ENCODE results near the gene CACNG3.
"Not testable (repeated sequence)": the region's sequence is repeated elsewhere in the genome, so short reads cannot be mapped to it uniquely, and the experiment has no call there.

CACNG3 gene

DNA sequence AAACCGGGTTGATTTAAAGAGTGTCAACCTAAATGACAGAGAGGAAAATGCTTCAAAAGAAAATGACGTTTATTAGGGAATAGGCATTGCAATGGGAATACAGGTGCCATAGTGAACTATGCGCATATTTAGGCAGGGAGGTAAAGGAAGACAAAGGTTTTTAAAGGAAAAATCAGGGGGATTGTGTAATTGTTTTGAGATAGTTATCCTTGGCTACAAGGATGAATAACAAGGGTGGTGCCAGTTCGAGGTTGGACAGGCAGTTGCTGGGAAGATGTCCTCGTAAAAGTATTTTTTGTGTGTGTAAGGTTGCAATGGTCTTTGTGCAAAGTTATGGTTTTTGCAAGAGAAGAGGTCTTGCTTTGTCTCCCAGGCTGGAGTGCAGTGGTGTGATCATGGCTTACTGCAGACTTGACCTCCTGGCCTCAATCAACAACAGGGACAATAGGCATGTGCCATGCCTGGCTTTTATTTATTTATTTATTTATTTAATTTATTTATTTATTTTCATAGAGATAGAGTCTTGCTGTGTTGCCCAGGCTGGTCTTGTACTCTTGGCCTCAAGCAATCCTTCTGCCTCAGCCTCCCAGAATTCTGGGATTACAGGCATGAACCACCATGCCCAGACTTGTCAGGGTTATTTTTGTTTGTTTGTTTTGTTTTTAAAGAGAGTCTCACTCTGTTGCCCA lies 63.1 kb downstream of the CACNG3 start:
- DNase-seq, result no peak
- in situ Hi-C loops (cut with HindIII; ENCODE audit: low pct_ligation_motif_present, low pct_unique_long_range_greater_than_20kb, low sequenced_read_pairs), result no loop called here

DNA sequence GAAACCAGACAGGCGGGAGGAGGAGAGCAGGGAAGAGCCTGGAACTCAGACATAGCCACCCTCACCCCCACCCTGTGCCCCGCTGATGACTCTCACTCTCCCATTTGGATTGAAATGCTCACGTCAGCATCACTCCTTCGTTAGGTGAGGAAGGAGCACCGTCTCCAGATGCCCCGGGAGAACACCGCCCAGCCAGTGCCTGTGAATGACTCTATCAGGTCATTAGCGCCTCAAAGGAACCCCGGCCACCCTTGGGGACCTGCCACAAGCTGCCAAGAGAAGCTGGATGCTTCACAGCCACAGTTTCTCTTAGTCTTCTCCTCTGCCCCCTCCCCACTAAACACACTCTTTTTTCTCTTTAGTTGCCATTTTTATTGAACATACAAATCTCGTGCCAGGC lies 66.0 kb downstream of the CACNG3 start:
- DNase-seq, result no peak
- in situ Hi-C loops (cut with HindIII; ENCODE audit: low pct_ligation_motif_present, low pct_unique_long_range_greater_than_20kb, low sequenced_read_pairs), result no loop called here

DNA sequence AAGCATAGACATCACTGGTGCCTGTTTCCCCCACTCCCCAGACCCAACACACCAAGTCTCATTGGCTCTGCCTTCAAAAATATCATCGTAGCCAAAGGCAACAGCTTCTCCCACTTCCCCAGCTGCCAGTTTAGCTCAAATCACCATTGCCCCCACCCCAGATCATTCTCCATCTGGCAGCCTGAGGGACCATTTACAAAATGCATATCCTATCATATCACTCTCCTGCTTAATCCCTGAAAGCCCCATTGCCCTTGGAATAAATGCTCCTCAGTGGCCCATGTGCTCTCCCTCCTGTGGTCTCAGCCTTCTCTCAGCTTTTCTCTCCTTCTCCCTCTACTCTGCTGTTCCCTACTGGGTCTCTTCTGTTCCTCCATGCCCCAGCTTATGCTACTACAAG lies 68.3 kb downstream of the CACNG3 start:
- in situ Hi-C loops (cut with HindIII; ENCODE audit: low pct_ligation_motif_present, low pct_unique_long_range_greater_than_20kb, low sequenced_read_pairs), result no loop called here

DNA sequence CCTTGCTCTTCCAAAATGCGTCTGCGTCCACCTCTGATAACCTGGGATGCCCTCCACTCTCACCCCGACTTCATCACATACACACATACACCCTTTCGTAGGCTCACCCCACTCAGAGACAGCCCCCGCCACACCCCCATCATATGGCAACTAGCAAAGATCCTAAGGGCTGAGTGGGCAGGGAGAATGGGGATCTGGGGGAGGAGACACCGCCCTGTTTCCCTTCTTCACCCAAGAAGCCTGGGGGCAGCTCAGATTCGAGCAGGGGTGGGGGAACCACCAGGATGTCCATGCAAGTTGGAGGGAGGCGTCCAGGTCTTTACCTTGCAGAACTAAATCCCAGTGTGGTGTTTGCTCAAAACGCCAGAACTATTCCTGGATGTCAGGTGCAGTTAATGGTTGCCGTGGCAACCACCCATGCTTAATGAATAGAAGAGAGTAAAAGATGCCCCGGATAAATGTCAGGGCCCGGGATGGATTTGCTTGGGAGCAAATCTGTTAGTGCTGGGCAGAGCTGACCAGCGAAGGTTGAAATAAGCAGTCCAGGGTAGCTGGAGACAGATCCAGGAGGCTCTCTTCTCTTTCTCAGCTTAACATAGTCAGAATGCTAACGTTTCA lies 72.8 kb downstream of the CACNG3 start:
- no peak for DNase-seq
- in situ Hi-C loops (cut with HindIII; ENCODE audit: low pct_ligation_motif_present, low pct_unique_long_range_greater_than_20kb, low sequenced_read_pairs), result no loop called here

More for the DNA sequence above, 68.3 kb downstream of the CACNG3 start:
- no peak for DNase-seq

DNA sequence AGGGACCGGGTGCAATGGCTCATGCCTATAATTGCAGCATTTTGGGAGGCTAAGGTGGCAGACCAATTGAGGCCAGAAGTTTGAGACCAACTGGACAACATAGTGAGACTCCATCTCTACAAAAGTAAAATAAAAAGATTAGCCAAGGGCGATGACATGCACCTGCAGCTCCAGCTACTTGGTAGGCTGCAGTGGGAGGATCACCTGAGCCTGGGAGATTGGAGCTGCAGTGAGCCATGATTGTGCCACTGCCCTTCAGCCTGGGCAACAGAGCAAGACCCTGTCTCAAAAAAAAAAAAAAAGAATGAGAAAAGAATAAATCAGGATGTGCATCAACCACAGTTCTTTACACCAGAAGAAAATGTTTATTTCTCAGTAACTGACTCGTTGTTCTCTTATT lies 76.0 kb downstream of the CACNG3 start:
- DNase-seq, result no peak
- in situ Hi-C loops (cut with HindIII; ENCODE audit: low pct_ligation_motif_present, low pct_unique_long_range_greater_than_20kb, low sequenced_read_pairs), result no loop called here

DNA sequence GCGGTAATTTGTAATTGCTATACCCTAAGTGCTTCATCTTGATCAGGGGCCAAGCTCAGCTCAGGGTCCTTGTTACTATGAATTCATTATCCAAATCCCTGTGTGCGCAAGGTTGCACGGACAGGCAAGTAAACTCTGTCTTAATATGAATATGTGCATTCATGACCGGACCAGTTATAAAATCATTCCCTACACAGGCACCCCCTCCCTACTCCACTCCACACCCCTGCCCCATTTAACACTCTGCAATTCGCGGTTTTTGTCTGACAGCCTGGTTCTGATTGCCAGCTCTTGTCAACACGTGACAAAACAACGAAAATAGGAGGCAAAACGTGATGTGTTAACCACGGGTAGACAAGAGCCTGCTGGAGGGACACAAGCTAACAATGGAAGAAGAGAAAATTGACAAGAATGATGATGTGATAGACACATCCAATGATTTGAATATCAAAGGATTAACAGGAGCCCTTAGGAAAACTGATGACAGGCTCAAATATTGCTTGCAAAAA lies 76.5 kb downstream of the CACNG3 start:
- DNase-seq, result no peak
- in situ Hi-C loops (cut with HindIII; ENCODE audit: low pct_ligation_motif_present, low pct_unique_long_range_greater_than_20kb, low sequenced_read_pairs), result no loop called here

DNA sequence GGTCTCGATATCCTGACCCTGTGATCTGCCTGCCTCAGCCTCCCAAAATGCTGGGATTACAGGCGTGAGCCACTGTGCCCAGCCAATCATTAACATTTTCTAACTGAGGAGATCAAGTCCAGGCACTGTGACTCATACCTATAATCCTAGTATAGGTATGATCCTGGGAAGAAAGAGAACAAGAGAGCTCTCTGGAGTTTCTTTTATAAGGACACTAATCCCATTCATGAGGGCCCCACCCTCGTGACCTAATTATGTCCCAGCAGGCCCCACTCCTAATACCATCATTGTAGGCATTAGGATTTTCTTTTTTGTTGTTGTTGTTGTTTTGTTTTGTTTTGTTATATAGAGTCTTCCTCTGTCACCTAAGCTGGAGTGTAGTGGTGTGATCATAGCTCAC lies 80.4 kb downstream of the CACNG3 start:
- in situ Hi-C loops (cut with HindIII; ENCODE audit: low pct_ligation_motif_present, low pct_unique_long_range_greater_than_20kb, low sequenced_read_pairs), result no loop called here
- DNase-seq, result no peak

DNA sequence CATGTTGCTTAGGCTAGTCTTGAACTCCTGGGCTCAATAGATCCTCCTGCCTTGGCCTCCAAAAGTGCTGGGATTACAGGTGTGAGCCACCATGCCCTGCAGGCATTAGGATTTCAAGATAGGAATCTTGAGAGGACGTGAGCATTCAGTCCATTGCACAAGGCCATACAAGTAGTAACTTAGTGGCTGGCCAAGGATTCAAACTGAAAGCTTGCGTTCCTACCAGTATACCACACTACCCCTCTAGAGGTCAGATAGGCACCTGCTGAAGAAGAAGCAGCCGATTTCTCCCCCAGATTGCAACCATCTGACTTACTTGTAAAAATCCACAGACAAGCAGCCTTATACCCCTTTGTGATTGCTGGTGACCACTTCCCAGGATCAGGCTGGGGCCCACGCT lies 80.9 kb downstream of the CACNG3 start:
- in situ Hi-C loops (cut with HindIII; ENCODE audit: low pct_ligation_motif_present, low pct_unique_long_range_greater_than_20kb, low sequenced_read_pairs), result no loop called here
- no peak for DNase-seq

DNA sequence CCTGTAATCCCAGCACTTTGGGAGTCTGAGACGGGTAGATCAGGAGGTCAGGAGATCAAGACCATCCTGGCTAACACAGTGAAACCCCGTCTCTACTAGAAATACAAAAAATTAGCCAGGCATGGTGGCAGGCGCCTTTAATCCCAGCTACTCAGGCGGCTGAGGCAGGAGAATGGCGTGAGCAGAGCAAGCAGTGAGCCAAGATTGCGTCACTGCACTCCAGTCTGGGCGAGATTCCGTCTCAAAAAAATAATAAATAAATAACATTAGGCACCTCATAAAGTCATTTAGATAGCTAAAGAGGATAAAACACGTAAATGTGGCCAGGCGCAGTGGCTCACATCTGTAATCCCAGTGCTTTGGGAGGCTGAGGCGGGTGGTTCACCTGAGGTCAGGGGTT lies 87.7 kb downstream of the CACNG3 start:
- DNase-seq; in situ Hi-C loops (cut with HindIII; ENCODE audit: low pct_ligation_motif_present, low pct_unique_long_range_greater_than_20kb, low sequenced_read_pairs): not testable (repeated sequence)

DNA sequence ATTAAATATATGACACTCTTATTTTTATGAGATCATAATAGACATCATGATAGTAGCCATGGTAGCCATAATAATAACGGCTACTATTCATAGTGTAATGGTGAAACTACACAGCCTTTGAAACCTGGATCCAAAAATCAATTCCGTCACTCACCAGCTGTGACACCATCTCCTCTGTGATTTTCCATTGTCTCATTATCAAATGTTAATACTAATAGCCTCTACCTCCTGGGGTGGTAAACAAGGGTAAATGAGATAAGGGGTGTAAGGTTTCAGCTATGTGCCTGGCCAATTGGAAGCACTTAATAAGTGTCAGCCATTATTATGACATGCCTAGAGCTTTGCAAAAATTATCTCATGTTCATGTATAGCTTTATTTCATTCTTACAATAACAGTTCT lies 88.6 kb downstream of the CACNG3 start:
- in situ Hi-C loops (cut with HindIII; ENCODE audit: low pct_ligation_motif_present, low pct_unique_long_range_greater_than_20kb, low sequenced_read_pairs), result no loop called here
- no peak for DNase-seq

DNA sequence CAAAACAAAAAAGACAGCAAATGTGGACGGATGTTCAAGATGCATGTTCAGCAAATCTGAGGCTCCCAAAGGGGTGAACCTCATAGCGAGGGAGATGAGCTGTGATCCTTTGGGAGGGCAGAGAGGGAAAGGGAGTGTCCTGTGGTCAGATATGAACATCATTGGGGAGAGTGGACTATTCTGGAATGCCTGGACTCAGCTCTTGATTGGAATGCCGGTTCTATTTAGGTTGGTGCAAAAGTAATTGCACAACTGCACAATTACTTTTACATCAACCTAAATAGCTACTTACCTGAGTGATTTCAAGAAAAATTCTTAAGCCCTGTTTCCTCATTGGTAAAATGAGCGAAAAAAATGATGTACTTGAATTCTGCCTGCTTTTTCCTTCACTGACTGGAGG lies 89.6 kb downstream of the CACNG3 start:
- in situ Hi-C loops (cut with HindIII; ENCODE audit: low pct_ligation_motif_present, low pct_unique_long_range_greater_than_20kb, low sequenced_read_pairs), result no loop called here
- DNase-seq, result no peak

DNA sequence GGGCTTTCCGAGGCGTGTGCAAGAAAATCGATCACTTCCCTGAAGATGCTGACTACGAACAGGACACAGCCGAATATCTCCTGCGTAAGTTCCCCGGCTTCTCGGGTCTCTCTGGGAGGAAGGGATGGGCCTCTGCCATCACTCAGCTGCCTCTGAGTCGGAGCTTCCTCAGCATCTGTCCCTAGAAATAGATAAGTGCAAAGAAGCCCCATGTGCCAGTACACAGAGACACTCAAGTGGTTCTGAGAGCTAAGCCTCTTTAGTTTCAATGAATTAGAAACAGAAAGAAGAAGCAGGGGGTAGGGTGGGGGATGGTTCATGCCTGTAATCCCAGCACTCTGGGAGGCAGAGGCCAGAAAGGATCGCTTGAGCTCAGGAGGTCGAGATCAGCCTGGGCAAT lies 90.6 kb downstream of the CACNG3 start:
- in situ Hi-C loops (cut with HindIII; ENCODE audit: low pct_ligation_motif_present, low pct_unique_long_range_greater_than_20kb, low sequenced_read_pairs), result no loop called here
- no peak for DNase-seq

DNA sequence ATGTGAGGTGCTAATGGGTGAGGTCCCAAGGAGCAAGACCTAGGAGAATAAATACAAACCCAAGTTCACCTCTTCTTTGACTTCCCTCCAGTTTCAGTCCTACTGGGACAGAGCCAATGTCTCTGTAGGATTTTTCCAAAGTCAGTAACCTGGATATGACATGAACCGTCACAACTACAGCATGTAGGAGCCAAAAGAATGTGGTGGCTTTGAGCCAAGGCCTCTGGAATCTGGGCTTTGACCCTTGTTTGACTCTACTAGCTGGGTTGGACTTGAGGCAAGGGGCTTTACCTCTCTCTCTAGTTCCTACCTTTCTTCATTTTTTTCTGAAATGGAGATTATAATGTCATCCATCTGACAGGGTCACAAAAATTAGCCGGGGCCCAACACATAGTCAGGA lies 91.4 kb downstream of the CACNG3 start:
- no peak for DNase-seq
- in situ Hi-C loops (cut with HindIII; ENCODE audit: low pct_ligation_motif_present, low pct_unique_long_range_greater_than_20kb, low sequenced_read_pairs), result no loop called here

DNA sequence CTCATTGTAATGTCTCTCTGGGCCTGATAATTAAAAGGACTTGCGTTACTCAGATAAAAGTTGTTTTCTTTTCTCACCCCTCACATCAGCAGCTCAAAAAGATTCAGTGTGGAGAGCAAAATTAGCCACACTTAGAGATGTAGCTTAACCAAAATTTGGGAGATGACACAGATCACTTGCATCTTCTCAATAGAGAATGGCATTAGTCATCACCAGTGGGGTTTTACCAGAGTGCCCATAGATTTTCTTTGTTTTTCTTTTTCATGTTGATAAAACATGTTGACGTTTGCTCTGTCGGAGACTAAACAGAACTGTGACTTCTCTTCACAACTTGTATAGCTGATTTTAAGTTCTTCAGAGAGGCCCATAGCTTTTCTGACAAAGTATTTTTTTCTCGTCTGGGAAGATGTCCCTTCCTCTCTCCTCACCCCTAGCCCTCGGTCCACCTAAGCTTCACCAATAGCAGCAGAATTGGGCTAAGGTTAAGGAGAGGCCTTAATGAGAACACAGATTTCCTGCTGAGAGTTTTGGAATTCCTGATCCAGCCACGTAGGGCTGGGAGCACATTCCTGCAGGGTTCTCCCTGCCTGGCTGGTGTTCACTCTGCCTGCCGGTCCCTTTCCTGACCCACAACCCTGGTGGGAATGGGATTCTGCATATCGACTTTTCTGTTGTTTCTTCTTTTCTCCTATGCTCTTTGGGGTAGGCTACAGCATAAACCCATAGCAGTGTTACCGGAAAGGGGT lies 92.6 kb downstream of the CACNG3 start:
- DNase-seq, result no peak
- in situ Hi-C loops (cut with HindIII; ENCODE audit: low pct_ligation_motif_present, low pct_unique_long_range_greater_than_20kb, low sequenced_read_pairs), result no loop called here

DNA sequence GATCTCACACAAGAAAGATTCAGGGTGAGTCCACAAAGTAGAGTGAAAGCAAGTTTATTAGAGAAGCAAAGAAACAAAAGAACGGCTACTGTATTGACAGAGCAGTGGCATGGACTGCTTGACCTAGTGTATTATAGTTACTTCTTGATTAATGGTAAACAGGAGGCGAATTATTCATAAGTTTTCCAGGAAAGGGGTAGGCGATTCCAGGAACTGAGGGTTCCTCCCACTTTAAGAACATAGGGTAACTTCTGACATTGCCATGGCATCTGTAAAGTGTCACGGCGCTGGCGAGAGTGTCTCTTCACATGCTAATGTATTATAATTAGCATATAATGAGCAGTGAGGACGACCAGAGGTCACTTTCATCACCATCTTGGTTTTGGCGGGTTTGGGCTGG lies 93.2 kb downstream of the CACNG3 start:
- DNase-seq, result no peak
- in situ Hi-C loops (cut with HindIII; ENCODE audit: low pct_ligation_motif_present, low pct_unique_long_range_greater_than_20kb, low sequenced_read_pairs), result no loop called here

DNA sequence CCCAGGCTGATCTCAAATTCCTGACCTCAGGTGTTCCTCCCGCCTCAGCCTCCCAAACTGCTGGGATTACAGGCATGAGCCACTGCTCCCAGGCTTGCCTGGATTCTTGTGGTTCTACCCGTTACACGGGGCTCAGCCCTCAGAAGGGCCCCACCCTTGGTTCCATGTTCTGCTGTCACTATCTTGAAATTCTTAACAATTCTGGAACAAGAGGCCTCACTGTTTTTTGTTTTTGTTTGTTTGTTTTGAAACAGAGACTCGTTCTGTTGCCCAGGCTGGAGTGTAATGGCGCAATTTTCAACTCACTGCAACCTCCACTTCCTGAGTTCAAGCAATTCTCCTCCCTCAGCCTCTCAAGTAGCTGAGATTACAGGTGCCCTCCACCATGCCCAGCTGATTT lies 96.6 kb downstream of the CACNG3 start:
- no peak for DNase-seq
- in situ Hi-C loops (cut with HindIII; ENCODE audit: low pct_ligation_motif_present, low pct_unique_long_range_greater_than_20kb, low sequenced_read_pairs), result no loop called here

DNA sequence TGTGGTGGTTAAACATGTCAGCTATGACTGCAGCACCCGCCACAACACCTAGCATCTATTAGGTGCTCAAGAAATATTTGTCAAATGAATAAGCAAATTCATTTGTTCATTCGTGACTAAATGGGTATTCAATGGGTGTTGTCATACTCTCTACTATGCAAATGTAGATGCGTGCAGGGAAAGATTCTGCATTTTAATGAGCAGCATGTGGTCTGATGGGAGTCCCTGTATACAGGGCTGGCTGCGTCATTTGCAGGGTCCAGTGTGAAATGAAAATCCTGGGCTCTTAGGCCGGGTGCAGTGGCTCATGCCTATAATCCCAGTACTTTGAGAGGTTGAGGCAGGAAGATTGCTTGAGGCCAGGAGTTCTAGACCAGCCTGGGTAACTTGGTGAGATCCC lies 97.5 kb downstream of the CACNG3 start:
- in situ Hi-C loops (cut with HindIII; ENCODE audit: low pct_ligation_motif_present, low pct_unique_long_range_greater_than_20kb, low sequenced_read_pairs), result no loop called here
- DNase-seq, result no peak

DNA sequence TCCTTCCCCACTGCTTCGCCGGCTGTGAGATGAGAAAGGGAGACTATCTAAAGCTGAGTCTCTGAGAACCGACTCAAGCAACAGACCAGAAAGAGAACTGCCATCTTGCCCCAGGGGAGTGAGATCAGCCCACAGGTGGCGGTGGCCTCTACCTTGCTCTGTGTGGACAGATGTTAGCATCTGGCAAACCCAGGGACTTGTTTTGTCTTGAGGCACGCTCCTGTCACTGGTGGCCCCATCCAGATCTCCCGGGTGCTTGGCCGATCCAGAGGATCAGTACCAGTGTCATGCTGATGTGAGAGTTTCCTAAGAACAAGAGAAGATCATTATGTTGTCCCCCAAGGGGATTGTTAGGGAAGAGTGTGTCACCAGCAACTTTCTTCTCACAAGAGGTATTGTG lies 101.4 kb downstream of the CACNG3 start:
- no peak for DNase-seq
- in situ Hi-C loops (cut with HindIII; ENCODE audit: low pct_ligation_motif_present, low pct_unique_long_range_greater_than_20kb, low sequenced_read_pairs), result no loop called here

DNA sequence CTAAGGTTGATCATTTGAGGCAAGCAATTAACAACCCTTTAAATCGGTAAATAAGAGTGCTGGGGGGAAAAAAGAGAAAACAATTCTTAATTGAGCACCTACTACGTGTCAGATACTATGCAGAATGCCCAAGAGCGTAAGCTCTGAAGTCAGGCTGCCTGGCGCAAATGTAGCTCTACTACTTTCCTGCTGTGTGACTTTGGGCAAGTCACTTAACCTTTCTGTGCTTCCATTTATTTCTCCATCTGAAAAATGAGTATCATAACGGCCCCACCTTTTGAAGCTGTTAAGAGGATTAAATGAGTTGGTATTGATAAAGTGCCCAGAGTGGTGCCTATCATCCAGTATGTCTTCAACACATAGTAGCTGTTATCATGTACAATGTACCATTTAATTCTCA lies 102.0 kb downstream of the CACNG3 start:
- DNase-seq, result no peak
- in situ Hi-C loops (cut with HindIII; ENCODE audit: low pct_ligation_motif_present, low pct_unique_long_range_greater_than_20kb, low sequenced_read_pairs), result no loop called here

DNA sequence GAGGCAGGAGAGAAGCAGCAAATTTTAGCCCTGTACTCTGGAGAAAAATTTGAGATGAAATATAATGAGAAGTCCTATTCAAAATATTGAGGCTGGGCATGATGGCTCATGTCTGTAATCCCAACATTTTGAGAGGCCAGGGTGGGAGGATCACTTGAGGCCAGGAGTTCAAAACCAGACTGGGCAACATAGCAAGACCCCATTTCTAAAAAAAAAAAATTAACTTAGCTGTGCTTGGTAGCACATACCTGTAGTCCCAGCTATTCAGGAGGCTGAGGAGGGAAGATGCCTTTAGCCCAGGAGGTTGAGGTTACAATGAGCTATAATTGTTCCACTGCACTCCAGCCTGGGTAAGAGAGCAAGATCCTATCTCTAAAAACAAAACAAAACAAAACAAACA lies 103.4 kb downstream of the CACNG3 start:
- DNase-seq, result no peak
- in situ Hi-C loops (cut with HindIII; ENCODE audit: low pct_ligation_motif_present, low pct_unique_long_range_greater_than_20kb, low sequenced_read_pairs), result no loop called here

Data from ACHN (cell line).